GM10266 (cell line): ENCODE measurements around the gene DCAF8L2.
"Not testable (repeated sequence)": the region's sequence is repeated elsewhere in the genome, so short reads cannot be mapped to it uniquely, and the experiment has no call there.

Experiments used
- DNase-seq: peaks from one replicate; pipeline ENCODE4 v3.0.0; 2012; ENCODE audit errors: extremely low spot score
- TF ChIP-seq, protein P1 (sequence below): IDR thresholded peaks from 2 replicates; pipeline ENCODE4 v1.5.1; 2012; ENCODE audit warnings: mild to moderate bottlenecking, low read depth; ENCODE audit not compliant: control insufficient read depth, insufficient read depth; ENCODE audit errors: missing control alignments

DCAF8L2 gene

GRCh38 chrX:27706526-27706925 is 116.4 kb downstream of the DCAF8L2 start:
- no peak for DNase-seq
- TF ChIP-seq, protein P1, sequence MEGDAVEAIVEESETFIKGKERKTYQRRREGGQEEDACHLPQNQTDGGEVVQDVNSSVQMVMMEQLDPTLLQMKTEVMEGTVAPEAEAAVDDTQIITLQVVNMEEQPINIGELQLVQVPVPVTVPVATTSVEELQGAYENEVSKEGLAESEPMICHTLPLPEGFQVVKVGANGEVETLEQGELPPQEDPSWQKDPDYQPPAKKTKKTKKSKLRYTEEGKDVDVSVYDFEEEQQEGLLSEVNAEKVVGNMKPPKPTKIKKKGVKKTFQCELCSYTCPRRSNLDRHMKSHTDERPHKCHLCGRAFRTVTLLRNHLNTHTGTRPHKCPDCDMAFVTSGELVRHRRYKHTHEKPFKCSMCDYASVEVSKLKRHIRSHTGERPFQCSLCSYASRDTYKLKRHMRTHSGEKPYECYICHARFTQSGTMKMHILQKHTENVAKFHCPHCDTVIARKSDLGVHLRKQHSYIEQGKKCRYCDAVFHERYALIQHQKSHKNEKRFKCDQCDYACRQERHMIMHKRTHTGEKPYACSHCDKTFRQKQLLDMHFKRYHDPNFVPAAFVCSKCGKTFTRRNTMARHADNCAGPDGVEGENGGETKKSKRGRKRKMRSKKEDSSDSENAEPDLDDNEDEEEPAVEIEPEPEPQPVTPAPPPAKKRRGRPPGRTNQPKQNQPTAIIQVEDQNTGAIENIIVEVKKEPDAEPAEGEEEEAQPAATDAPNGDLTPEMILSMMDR: no peak

DNA sequence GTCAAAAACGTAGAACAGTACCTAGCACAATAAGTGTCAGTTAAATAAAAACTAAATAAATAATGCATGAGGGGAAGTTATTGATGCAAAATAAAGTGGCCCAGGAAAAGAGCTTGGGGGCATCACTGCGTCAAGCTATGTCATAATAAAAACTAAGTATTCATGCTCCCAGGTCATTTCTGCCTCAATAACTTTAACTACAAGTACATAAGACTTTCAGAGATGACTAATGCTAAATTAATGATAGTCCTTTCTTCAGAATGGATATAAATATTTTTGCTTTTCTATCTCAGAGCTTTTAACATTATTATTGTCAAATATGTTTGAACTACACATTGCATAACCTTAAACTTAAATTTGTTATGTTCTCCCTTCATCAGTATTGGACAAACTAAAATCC is 125.5 kb downstream of the DCAF8L2 start:
- TF ChIP-seq, protein P1: no peak
- DNase-seq: no peak

GRCh38 chrX:27728291-27728690 is 138.1 kb downstream of the DCAF8L2 start:
- DNase-seq: no peak
- TF ChIP-seq, protein P1: no peak

- TF ChIP-seq, protein P1: no peak
- no peak for DNase-seq
Measured at GRCh38 chrX:27731962-27732361, 141.8 kb downstream of the DCAF8L2 start.

DNA sequence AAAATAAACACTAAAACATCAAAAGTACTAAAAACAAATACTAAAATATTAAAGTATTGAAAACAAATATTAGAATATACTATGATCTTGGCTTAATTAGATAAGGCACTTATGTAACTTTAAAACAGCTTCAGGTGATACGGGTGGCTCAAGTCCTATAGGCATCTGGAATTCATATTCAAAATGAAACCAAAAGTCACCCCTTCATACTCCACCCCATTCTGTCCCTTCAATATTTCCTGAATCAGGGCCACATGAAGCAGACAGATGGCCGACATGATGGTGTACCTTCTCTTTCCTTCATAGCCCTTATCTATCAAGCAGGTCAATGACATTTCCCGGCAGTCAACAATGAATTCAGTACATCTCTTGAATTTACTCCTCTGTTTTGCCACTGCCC is 145.8 kb downstream of the DCAF8L2 start:
- TF ChIP-seq, protein P1: no peak
- DNase-seq: no peak

DNA sequence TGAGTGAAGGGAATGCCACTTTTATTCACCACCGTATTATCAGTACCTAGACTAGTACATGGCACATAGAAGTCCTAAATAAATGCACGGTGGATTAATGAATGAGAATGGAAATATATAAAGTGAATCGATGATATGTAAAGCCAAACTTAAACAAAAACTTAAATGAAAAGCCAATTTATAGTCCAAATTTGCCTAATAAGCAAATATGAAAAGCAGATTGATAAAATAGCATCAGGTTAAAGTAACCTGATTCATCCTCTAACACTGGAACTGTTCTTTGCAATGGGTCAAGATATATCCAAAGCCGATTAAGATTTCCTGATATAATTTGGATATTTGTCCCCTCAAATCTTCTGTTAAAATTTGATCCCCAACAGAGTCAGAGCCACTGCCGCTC is 150.8 kb downstream of the DCAF8L2 start:
- DNase-seq: no peak
- TF ChIP-seq, protein P1: no peak

DNA sequence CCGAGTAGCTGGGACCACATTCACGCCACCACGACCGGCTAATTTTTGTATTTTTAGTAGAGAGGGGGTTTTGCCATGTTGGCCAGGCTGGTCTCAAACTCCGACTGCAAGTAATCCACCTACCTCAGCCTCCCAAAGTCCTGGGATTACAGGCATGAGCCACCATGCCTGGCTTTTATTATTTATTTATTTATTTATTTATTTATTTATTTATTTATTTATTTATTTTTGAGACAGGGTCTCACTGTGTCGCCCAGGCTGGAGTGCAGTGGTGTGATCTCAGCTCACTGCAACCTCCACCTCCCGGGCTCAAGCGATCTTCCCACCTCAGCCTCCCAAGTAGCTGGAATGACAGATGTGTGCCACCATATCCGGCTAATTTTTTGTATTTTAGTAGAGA is 153.4 kb downstream of the DCAF8L2 start:
- DNase-seq: not testable (repeated sequence)

DNA sequence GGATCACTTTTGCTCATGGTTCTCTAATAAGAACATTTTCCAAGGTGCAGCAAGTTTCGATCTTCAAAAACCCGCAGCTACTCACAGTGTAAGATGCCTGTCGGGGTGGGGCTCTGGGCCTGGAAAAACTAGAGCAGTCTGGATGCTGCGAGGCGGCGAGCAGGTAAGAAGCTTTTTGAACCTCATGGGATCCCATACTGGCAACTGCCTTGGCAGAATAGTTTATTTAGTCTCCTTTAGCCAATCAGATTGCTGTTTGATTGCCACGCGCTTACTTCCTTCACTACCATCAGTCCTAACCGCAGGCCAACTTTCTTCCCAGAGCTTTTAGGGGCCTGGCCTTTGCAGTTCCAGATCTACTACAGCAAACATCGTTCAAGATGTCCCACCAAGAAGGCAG is 156.4 kb downstream of the DCAF8L2 start:
- DNase-seq: no peak
- TF ChIP-seq, protein P1: no peak

- DNase-seq: not testable (repeated sequence)
Measured at GRCh38 chrX:27750298-27750697, 160.2 kb downstream of the DCAF8L2 start.
